Hepatocyte (in vitro differentiated cells): ENCODE results near the gene LEMD1. TPM values are rescaled to one million over a fixed set of nuclear protein-coding genes. Genes with fewer than 3 reads are reported as not detected.

Source experiments
- DNase-seq: peaks from one replicate; pipeline ENCODE4 v3.0.0-alpha.2; 2016; ENCODE audit warnings: low spot score
- H2AFZ ChIP-seq: fragments of 200-600 bp; sonication (generic); 2 replicates; pipeline ENCODE4 v1.6.0; 2016; ENCODE audit warnings: antibody characterized with exemption, mild to moderate bottlenecking
- H3K27ac ChIP-seq: fragments of 200-600 bp; sonication (generic); 2 replicates; pipeline ENCODE4 v1.5.1; 2016; ENCODE audit warnings: mild to moderate bottlenecking
- H3K27me3 ChIP-seq: fragments of 200-600 bp; sonication (generic); 2 replicates; pipeline ENCODE4 v1.6.1; 2016
- H3K36me3 ChIP-seq: fragments of 200-600 bp; sonication (generic); replicated peaks from 2 replicates; pipeline ENCODE4 v1.5.1; 2016; ENCODE audit warnings: low read depth; ENCODE audit not compliant: insufficient read depth
- H3K4me1 ChIP-seq: fragments of 200-600 bp; sonication (generic); 2 replicates; pipeline ENCODE4 v1.5.1; 2016; ENCODE audit warnings: mild to moderate bottlenecking, moderate library complexity; ENCODE audit not compliant: insufficient read depth
- H3K4me2 ChIP-seq: fragments of 200-600 bp; sonication (generic); 2 replicates; pipeline ENCODE4 v1.6.0; 2016
- H3K4me3 ChIP-seq: fragments of 200-600 bp; sonication (generic); 2 replicates; pipeline ENCODE4 v1.5.1; 2016; ENCODE audit warnings: mild to moderate bottlenecking
- H3K79me2 ChIP-seq: fragments of 200-600 bp; sonication (generic); 2 replicates; pipeline ENCODE4 v1.6.0; 2017; ENCODE audit warnings: mild to moderate bottlenecking
- H3K9me2 ChIP-seq: fragments of 200-600 bp; sonication (generic); replicated peaks from 2 replicates; pipeline ENCODE4 v1.6.0; 2017; ENCODE audit warnings: mild to moderate bottlenecking; ENCODE audit not compliant: insufficient read depth
- H3K9me3 ChIP-seq: fragments of 200-600 bp; sonication (generic); 2 replicates; pipeline ENCODE4 v1.5.1; 2016; ENCODE audit warnings: low read depth, mild to moderate bottlenecking
- H4K20me1 ChIP-seq: fragments of 200-600 bp; sonication (generic); 2 replicates; pipeline ENCODE4 v1.6.0; 2016; ENCODE audit warnings: mild to moderate bottlenecking; ENCODE audit not compliant: insufficient read depth, poor library complexity, severe bottlenecking
- CTCF ChIP-seq: fragments of 200-600 bp; sonication (generic); IDR thresholded peaks from 2 replicates; pipeline ENCODE4 v1.5.1; 2016; ENCODE audit warnings: antibody characterized with exemption, mild to moderate bottlenecking; ENCODE audit not compliant: poor library complexity
- EZH2 ChIP-seq: fragments of 200-600 bp; sonication (generic); IDR thresholded peaks from 2 replicates; pipeline ENCODE4 v1.6.1; 2016; ENCODE audit warnings: antibody characterized with exemption, mild to moderate bottlenecking, borderline replicate concordance
- EZH2phosphoT487 ChIP-seq: fragments of 200-600 bp; sonication (generic); IDR thresholded peaks from one replicate; pipeline ENCODE4 v1.6.1; 2018; ENCODE audit warnings: antibody characterized with exemption, mild to moderate bottlenecking, low read depth, moderate library complexity; ENCODE audit not compliant: unreplicated experiment, severe bottlenecking
- WGBS: methylation state at CpG from one replicate; pipeline ENCODE4 v1.1.6; 2016; ENCODE audit warnings: low lambda C conversion rate; ENCODE audit errors: missing lambda C conversion rate; 5-methylcytosine and 5-hydroxymethylcytosine counted together
- polyA plus RNA-seq: library from polyadenylated mRNA; unstranded; fragments of >200 nt; fragmentation: Nextera tagmentation; extraction: Ambion mirVana; gene quantifications from 2 replicates; pipeline ENCODE4 v1.2.1, GENCODE V29; 2016
- total RNA-seq: library from RNA; depleted of rRNA; stranded (reverse); fragments of >200 nt; gene quantifications from 2 replicates; pipeline ENCODE4 v1.2.3, GENCODE V29; 2014

Gene LEMD1
- total and polyA plus RNA-seq, 2 experiments from 2014 or later: 0.35 to 2.4 TPM

GRCh38 chr1:205348554-205349487 lies 73.0 kb downstream of the LEMD1 start:
- Histone ChIP-seq H3K9me2 (no peaks in the 10 kb centered on the region), H3K36me3 (no peaks in the 10 kb centered on the region), H3K27ac (no peak overlapping the region), H3K4me2 (no peak overlapping the region), H4K20me1 (no peaks in the 10 kb centered on the region), H3K27me3 (peaks cover 34% of the 10 kb centered on the region), H2AFZ (no peak overlapping the region), H3K4me1 (peaks cover 3% of the 10 kb centered on the region), H3K4me3 (no peak overlapping the region), H3K9me3 (no peaks in the 10 kb centered on the region), H3K79me2 (no peaks in the 10 kb centered on the region)
- 75% methylated on average over 5 of the region's 5 CpGs for WGBS
- TF ChIP-seq EZH2: no peak
- TF ChIP-seq CTCF: no peak
- no peak for TF ChIP-seq EZH2phosphoT487
- no peak for DNase-seq

- H3K27ac ChIP-seq: no peak overlapping the region
- no peak overlapping the region for H2AFZ ChIP-seq
- no peak overlapping the region for H3K4me2 ChIP-seq
- no peaks in the 10 kb centered on the region for H4K20me1 ChIP-seq
- no peaks in the 10 kb centered on the region for H3K36me3 ChIP-seq
- no peak overlapping the region for H3K4me3 ChIP-seq
- H3K4me1 ChIP-seq: peaks cover 8% of the 10 kb centered on the region
- 74% methylated on average over 10 of the region's 10 CpGs for WGBS
- TF ChIP-seq EZH2 (no peak), CTCF (no peak), EZH2phosphoT487 (no peak)
- peaks cover 52% of the 10 kb centered on the region for H3K27me3 ChIP-seq
- DNase-seq: no peak
- no peaks in the 10 kb centered on the region for H3K9me2 ChIP-seq
- no peaks in the 10 kb centered on the region for H3K9me3 ChIP-seq
- H3K79me2 ChIP-seq: no peaks in the 10 kb centered on the region
These were observed 74.8 kb downstream of the LEMD1 start for GRCh38 chr1:205346956-205347574.

- H3K27ac ChIP-seq: no peak overlapping the region
- WGBS: 86% methylated on average over 11 of the region's 11 CpGs
- no peak for DNase-seq
- H3K4me2 ChIP-seq: no peak overlapping the region
- TF ChIP-seq CTCF (no peak), EZH2phosphoT487 (no peak), EZH2 (no peak)
- H3K4me1 ChIP-seq: peaks cover 8% of the 10 kb centered on the region
- H3K79me2 ChIP-seq: no peaks in the 10 kb centered on the region
- H3K36me3 ChIP-seq: no peaks in the 10 kb centered on the region
- H3K4me3 ChIP-seq: no peak overlapping the region
- H2AFZ ChIP-seq: no peak overlapping the region
- no peaks in the 10 kb centered on the region for H3K9me2 ChIP-seq
- no peaks in the 10 kb centered on the region for H3K9me3 ChIP-seq
- H3K27me3 ChIP-seq: peaks cover 54% of the 10 kb centered on the region
- H4K20me1 ChIP-seq: no peaks in the 10 kb centered on the region
These were observed 76.1 kb downstream of the LEMD1 start for GRCh38 chr1:205345761-205346160.
